ENCODE data around the gene C2CD2L. TPM values are rescaled to one million over a fixed set of nuclear protein-coding genes. Genes with fewer than 3 reads are reported as not detected.

The C2CD2L gene
- total and polyA plus RNA-seq, 10 of the 15 experiments (the other 5 are each of a cell fraction or from before 2014, with no cell fraction given): 0.21 to 9.6 (median 5.1) TPM

DNA sequence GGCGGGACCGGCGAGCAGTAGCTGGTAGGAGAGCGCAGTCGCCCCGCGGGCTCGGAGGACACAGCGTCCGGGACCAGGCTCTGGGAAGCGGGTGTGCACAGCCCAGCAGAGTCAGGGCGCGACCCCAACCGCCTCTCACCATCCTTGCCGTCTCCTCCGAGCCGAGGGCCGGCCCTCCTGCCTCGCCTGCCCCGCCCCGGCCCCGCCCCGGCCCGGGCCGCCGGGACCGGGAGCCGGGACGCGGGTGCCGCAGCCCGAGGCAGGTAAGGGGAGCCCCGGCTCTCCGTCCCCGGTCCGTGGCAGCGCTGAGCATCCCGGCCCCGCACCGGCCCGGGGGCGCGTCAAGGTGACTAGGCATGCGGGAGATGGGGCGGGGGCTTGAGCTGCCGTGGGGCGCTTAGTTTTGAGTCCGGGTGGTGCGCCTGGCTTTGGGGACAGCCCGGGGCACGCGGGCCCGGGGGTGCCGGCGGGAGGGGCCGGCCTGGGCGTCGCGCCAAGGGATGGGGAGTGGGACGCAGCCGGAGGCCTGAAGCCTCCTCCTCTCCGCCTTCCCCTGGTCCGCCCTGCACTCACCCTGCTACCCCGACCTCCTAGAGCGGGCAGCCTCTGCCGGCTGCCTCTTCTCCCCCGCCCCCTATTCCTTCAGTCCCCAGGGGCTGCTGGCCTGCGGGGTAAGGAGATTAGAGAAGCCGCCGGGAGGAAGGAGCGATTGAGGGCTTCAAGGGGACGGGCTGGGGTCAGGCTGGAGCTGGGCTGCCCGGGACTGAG, 42.1 kb downstream of the C2CD2L start, which contains the start of gene ABCG4:
TSS of gene ABCG4 (plus strand) at position 35 of the 768 bp plus-strand sequence. CDS start 914 bp downstream, outside the sequence.
- Histone ChIP-seq H2AFZ (ENCODE audit: control insufficient read depth, low read depth, low read length) (peak within 1 kb of the TSS; percentile 42), H3K9me3 (replicated peaks; ENCODE audit: control insufficient read depth, insufficient read depth, low read length) (no peaks in the 10 kb centered on the region), H4K20me1 (ENCODE audit: control insufficient read depth, insufficient read depth) (no peaks in the 10 kb centered on the region), H3K36me3 (ENCODE audit: control insufficient read depth in 2 of 2, insufficient read depth in 2 of 2, low read length in 1 of 2) (no peaks in the 10 kb centered on the region), H3K27ac (ENCODE audit: control insufficient read depth, insufficient read depth) (no peak within 1 kb of the TSS), H3K4me1 (ENCODE audit: control insufficient read depth, insufficient read depth, low read length) (no peaks in the 10 kb centered on the region), H3K79me2 (ENCODE audit: control insufficient read depth, insufficient read depth, low read length) (no peaks in the 10 kb centered on the region), H3K27me3 (replicated peaks in 1 of 2; ENCODE audit: control insufficient read depth in 2 of 2, insufficient read depth in 2 of 2, low read length in 1 of 2) (peaks cover 12 to 17% of the 10 kb centered on the region in 2 experiments; a peak in 3 of 4 replicates), H3K4me2 (ENCODE audit: control insufficient read depth, insufficient read depth) (peak within 1 kb of the TSS; percentile 79), H3K4me3 (peak within 1 kb of the TSS; percentile 67), H3K9ac (ENCODE audit: control insufficient read depth, insufficient read depth, low read length) (no peak within 1 kb of the TSS)
- intact Hi-C loops (cut with micrococcal nuclease; ENCODE audit: unreplicated experiment): loop anchor here (5.0 kb wide), 2 partner anchors 48 to 173 kb away; no protein-coding TSS in a partner anchor
- no TSS peak for BruUV-seq (replicated peaks)
- no peak for DNase-seq (ENCODE audit: low read depth, low spot score)
- RAD21 ChIA-PET (ENCODE audit: unreplicated experiment): no interaction called here
- WGBS (ENCODE audit: insufficient coverage, insufficient replicate concordance, low lambda C conversion rate, missing lambda C conversion rate): 7% methylated on average over 63 of the region's 73 CpGs
- peak; percentile 32 for ATAC-seq
- SMC1A ChIA-PET (ENCODE audit: uncharacterized antibody, unreplicated experiment): no interaction called here
- POLR2A ChIA-PET: interaction anchor here (0.5 to 0.6 kb wide), 3 partner anchors 21 to 213 kb away, joined by 3 to 7 read pairs (median 3); no protein-coding TSS in a partner anchor
- TF ChIP-seq TCF12 (IDR thresholded peaks at IDR 0.05; ENCODE audit: low read depth, low read length) (no peak), IKZF2 (IDR thresholded peaks at IDR 0.05) (no peak), PML (IDR thresholded peaks at IDR 0.05; ENCODE audit: low read length) (no peak), SUZ12 (IDR thresholded peaks at IDR 0.05; ENCODE audit: unreplicated experiment) (peak; percentile 68), MYB (IDR thresholded peaks at IDR 0.05; ENCODE audit: borderline replicate concordance, low read depth, low read length) (no peak), TCF3 (IDR thresholded peaks at IDR 0.05; ENCODE audit: borderline replicate concordance, insufficient read depth, low read depth, low read length) (no peak), YBX1 (IDR thresholded peaks at IDR 0.05) (no peak)
- TF ChIP-seq, protein P1, sequence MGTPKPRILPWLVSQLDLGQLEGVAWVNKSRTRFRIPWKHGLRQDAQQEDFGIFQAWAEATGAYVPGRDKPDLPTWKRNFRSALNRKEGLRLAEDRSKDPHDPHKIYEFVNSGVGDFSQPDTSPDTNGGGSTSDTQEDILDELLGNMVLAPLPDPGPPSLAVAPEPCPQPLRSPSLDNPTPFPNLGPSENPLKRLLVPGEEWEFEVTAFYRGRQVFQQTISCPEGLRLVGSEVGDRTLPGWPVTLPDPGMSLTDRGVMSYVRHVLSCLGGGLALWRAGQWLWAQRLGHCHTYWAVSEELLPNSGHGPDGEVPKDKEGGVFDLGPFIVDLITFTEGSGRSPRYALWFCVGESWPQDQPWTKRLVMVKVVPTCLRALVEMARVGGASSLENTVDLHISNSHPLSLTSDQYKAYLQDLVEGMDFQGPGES (IDR thresholded peaks at IDR 0.05): no peak
- in situ Hi-C loops (cut with MboI): no loop called here
- no peak for FAIRE-seq
- CTCF ChIA-PET: no interaction called here
